Forelimb muscle (tissue), 1 donor: ENCODE measurements around the gene SRGAP1. TPM values are rescaled to one million over a fixed set of nuclear protein-coding genes. Genes with fewer than 3 reads are reported as not detected.

Experiments
- DNase-seq: peaks from one replicate; pipeline ENCODE4 v3.0.0-alpha.2; 2013; ENCODE audit warnings: low read depth
- polyA plus RNA-seq: library from polyadenylated mRNA; unstranded; fragments of 120-200 nt; gene quantifications from one replicate; pipeline ENCODE4 v1.2.1, GENCODE V29; 2013; ENCODE audit not compliant: insufficient read length

Gene SRGAP1
- polyA plus RNA-seq, 1 donor = 5.9 TPM

DNA sequence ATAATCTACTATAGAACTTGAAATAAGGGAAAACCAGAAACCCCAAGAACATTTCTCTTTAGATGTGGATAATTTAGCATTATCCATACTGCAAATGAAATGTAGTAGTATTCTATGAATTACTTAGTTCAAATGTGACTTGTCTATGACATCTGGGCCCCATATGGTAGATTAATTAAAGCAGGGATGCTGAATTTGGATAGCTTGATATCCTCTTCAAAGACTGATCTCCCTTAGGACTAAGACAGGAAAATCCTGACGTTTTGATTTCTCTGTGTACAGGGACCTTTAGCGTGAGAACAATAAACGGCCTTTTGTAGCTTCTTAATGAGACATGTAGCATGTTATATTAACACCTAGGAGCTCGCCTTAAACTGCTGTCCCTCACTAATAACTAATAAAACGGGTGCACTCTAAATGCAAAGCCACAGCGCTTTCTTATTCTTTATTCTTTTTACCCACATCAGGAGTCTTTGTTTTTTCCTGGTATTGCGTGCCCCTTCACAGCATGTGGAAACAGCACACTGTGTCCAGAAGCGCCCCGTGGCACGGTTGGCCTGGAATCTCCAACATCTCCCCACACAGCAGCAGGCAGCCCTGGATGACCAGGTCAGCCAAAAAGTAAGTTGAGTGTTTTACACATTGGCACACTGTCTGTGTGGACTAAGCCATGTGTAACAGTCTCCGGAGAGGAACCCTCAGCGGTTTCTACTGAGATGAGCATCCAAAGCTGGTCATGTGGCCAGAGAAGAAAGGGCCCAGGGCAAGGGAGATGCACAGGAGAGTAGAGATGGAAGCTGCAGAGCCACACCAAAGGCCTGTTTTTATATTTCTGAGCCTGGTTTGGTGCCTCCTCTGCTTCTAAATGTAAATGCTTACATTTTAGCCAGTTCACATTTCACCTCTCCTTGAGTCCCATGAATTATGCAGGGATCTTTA lies 93.1 kb downstream of the SRGAP1 start:
- DNase-seq = no peak

- DNase-seq = no peak
Observed at GRCh38 chr12:63940310-63941005, 96.0 kb downstream of the SRGAP1 start.

GRCh38 chr12:63941166-63941800 lies 96.8 kb downstream of the SRGAP1 start:
- no peak for DNase-seq

DNA sequence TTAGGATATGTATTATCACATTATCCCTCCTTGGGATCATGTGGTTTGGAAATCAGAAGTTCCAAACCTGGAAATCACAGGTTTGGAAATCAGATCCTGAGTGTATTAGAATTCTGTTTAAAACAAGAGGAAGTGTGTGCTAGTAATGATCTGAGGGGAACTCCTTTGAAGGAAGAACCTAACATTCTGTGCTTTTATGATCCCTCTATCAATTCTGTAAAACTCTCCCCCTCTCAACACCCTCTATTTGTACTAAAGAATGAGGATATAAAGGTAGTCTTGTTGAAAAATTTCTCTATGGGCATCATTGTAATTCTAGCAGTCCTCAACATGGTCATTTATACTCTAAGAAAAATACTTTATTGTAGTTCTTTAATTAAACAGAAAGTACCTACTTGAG lies 97.4 kb downstream of the SRGAP1 start:
- DNase-seq = no peak

- no peak for DNase-seq
Observed at GRCh38 chr12:63942464-63943241, 98.2 kb downstream of the SRGAP1 start.

- DNase-seq = no peak
Observed at GRCh38 chr12:63944034-63944579, 99.6 kb downstream of the SRGAP1 start.

GRCh38 chr12:63944586-63945228 lies 100.2 kb downstream of the SRGAP1 start:
- no peak for DNase-seq

DNA sequence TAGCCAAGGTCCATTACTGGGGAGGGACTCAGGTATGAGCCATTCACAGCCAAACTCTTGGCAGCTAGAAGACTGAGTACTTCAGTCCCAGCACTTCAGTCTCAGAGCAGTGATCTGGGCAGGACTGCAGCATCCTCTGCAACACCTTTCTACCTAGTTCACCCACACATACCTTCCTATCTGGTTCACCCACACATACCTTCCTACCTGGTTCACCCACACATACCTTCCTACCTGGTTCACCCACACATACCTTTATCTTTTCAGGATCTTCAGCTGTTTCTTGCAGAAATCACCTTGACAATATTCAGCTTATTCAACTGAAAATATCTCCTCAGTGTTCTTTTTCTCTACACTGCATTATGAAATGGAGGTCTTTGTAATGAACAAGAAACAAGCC lies 101.3 kb downstream of the SRGAP1 start:
- DNase-seq = no peak

GRCh38 chr12:63948211-63948610 lies 103.7 kb downstream of the SRGAP1 start:
- DNase-seq = no peak

GRCh38 chr12:63949902-63950301 lies 105.4 kb downstream of the SRGAP1 start:
- peak; percentile 39 for DNase-seq

DNA sequence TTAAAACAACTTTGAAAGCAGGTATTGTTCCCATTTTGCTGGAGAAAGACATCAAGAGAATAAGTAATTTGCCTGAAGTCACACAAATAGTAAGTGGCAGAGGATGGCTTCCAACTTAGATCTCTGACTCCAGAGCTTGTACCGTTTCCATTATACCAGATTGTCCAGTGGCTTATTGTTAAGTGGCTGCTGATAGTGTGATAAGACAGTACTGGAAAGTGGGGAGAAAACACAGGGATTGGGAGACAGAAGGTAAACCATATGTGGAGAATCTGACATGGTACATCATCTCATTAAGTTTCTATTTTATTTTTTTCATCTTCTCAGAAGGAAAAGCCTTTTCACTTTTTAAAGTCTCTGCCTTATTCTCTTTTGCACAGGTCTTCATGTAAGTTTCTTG lies 108.5 kb downstream of the SRGAP1 start:
- no peak for DNase-seq

DNA sequence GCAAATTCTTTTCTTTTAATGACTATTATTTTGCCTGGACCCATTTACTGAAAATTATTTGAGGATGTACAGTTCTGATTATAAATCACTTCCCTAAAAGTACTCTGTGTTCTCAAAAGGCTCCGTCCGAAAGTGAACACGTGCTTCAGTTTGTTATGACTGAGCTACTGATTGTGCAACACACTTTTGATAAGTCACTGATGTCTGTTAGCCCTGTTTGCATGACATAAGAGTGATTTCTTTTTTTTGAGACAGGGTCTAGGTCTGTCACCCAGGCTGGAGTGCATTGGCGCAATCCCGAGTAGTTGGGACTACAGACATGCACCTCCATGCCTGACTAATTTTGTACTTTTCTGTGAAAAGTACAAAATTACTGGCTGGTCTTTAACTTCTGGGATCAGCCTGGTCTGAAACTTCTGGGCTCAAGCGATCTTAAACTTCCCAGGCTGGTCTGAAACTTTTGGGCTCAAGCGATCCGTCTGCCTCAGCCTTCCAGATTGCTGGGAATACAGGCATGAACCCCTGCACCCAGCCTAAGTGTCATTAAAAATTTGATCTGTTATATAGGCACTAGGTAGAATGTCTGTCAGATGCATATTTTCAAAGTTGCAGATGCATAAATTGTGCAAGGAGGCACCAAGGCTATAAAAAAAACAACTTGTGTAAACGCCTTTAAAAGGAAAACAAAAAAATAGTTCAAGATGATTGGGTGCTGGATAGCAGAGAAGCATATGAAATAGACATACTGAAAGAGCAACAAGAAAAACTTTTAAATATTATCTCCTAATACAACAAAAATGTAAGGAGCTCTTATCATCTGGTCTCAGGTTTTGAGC lies 111.5 kb downstream of the SRGAP1 start:
- DNase-seq = no peak

GRCh38 chr12:63957496-63957895 lies 113.0 kb downstream of the SRGAP1 start:
- no peak for DNase-seq

DNA sequence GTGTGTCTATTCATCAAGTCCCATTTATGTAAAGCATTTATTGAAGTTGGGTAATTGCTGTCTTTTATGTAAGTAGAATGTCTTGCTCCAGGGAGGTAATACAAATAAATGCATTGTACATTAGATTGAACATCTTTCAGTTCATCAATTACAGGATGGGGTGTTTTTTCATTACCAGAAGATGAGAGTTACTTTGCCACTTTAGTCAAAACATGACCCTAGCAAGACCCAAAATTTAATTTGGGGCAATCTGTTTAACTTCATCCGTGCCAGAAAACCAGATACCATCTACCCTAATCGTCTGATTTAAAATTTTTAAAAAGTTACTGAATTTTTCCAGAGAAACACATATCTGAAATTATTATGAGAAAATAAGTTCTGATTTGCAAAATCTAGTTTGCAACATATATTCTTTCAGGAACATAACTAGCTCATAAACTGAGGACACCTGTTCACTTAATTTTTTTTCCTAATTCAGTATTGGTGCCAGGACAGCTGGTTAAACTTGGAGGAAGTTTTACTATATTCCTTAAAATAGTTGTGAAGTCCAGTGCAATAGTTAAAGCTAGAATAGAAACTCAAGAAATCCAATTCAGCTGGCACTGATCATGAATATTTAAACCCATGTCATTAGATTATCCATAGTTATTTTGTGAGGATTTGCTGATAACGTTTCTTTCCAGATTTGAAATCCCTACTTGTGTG lies 114.5 kb downstream of the SRGAP1 start:
- no peak for DNase-seq

DNA sequence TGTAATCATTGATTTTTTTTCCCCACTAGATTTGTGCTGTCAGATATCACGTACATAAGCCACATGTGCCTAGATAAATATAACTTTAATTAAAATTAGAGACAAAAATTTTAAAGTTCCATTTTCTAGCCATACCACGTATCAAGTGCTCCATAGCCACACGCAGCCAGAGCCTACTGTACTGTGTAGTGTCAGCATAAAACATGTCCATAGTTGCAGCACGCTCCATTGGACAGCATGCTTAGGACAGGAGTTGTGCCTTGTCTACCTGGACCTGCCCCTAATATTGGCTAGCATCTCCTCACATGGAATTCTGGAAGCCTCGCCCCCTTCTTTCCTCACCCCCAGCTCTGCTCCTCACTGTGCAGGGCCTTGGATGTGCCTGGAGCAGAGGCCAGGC lies 116.5 kb downstream of the SRGAP1 start:
- DNase-seq = no peak

GRCh38 chr12:63961543-63961942 lies 117.0 kb downstream of the SRGAP1 start:
- no peak for DNase-seq

GRCh38 chr12:63963868-63964267 lies 119.4 kb downstream of the SRGAP1 start:
- no peak for DNase-seq

- DNase-seq = no peak
Observed at GRCh38 chr12:63964301-63964700, 119.8 kb downstream of the SRGAP1 start.

- DNase-seq = no peak
Observed at GRCh38 chr12:63965936-63966605, 121.6 kb downstream of the SRGAP1 start.
